HG02798 (cell line): ENCODE results near the gene STT3B.

ENCODE experiments used
- ATAC-seq: cut with Tn5 transposase; IDR thresholded peaks from one replicate; pipeline ENCODE4 v1.9.1; 2021; ENCODE audit warnings: mild to moderate bottlenecking; ENCODE audit not compliant: unreplicated experiment, poor library complexity

The STT3B gene

DNA sequence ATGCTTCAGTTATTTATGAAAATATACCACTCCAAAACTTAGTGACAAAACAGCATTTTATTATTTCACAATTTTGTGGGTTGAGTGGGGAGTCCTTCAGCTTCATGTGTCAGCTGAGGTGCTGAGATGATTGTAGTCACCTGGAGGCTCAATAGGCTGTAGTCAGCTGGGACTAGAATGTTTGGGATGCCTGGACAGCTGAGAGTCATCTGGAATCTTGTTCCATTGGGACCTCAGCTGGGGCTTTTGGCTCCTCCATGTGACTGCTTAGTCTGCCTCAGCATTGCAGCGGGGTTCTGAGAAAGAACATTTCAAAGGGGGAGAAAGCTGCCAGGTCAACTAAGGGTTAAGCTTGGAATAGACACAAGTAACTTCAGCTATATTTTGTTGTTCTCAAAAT is 13.4 kb downstream of the STT3B start:
- no peak for ATAC-seq

DNA sequence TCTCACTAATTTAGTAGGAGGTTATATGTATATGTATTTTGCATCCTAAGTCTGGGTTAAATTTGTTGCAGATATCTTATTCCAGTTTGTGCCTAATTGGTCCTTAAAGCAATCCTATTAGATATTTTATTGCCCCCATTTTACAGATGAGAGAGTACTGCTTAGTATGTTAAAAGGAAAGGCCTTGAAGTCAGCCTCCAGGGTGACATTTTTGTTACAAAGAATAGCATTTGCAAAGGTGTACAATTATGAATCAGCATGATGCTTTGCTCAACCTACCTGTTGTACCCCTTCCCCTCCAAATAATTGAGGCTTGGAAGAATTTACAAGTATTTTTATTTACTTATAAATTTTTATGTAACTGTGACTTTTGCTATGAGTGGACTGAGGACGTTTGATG is 14.0 kb downstream of the STT3B start:
- no peak for ATAC-seq

DNA sequence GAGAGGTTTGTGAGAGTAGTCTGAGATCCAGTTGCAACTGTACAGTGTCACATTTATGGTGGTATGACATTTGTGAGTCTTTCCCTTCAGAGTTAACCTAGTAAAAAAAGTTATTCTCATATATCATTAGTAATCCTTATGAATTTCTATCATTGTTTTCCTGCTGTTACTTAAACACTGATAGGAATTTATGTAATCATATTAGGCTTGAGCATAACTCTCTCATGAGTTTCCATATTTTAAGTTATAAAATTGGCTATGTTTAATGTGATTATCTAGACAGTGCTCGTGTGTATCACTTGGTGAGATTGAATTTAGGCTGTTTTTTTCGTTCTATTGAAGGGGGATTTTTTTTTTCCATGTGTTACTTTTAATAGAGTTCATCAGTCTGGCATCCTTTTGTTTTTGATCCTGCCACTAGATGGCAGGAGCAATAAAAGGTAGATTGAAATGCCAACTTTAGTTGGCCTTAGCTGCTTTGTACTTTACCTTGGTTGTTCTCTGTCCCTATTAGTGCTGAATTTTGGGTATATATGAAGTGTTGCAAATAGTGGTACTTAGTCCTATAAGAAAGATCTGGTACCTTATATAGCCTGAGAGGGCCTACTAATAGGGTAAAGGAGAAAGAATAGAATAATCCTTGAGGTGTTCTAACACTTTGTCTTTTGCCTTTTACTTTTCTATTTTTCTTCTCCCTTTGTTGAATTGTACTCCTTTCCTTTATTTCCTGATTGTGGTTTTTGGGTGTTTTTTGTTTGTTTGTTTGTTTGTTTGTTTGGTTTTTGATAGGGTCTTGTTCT is 17.9 kb downstream of the STT3B start:
- peak; percentile 52 for ATAC-seq

DNA sequence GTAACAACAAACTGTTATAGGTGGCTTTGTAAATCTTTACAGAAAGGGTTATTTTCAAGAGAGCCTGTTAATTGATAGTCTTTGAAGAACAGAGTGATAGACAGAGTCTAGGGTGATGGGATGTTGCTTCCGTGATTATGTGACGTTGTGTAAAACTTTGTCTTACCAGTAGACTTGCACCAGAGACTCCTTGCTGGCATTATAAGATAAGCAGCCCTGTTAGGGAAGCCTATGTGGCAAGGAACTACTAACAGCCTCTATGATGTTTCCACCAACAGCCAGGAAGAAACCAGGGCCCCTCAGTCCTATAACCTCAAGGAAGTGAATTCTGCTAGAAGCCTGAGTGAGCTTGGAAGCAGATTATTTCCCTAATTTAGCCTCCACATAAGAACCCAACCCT is 18.9 kb downstream of the STT3B start:
- no peak for ATAC-seq

DNA sequence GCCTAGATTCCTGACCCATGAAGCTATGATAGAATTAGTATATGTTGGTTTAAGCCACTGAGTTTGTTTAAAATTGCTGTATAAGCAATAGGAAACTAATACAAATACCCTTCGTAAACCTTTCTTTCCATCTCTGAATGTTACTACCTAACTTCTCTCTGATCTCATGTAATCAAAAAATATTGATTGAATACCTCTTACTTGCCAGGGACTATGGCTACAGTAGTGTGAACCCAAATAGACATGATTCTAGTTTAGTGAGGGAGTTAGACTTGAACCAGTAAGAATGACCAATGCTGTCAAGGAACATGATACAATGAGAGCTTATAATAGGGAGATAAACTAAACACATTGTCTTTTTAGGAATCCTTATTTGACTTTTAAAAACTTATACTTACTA is 19.4 kb downstream of the STT3B start:
- ATAC-seq = no peak

DNA sequence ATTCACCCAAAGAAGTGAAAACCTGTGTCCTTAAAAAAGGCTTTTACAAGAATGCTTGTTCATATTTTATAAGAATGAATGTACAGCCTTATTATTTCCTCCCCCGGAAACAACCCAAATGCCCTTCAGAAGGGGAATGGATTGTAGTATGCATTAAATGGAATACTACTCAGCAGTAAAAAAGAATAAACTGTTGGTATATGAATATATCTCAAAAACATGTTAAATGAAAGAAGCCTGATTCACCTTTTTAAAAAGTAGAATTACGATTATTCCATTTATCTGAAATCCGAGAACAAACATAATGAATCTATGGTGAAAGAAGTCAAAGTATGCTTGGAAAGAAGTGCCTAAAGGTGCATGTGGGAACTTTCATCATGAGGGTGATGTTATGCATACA is 20.5 kb downstream of the STT3B start:
- no peak for ATAC-seq

DNA sequence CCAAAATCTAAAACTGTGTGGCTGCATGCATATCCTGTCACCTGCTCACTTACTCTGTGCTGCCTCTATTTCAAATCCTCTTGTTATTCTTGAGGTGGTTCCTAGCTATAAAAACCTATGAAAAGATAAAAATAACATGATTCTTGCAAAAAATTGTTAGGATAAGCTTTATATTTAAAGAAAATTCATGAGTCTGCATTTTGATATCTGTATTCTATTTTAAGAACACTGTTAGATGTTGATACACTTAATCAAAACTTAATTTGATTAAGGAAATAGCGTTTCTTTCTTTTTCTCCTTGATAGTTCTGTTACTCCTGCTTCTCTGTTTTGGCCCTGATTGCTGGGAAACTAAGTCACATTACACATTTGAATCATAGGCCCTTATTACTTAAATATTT is 22.5 kb downstream of the STT3B start:
- ATAC-seq = no peak

- no peak for ATAC-seq
These were observed 27.3 kb downstream of the STT3B start for GRCh38 chr3:31559872-31560534.

- no peak for ATAC-seq
These were observed 29.2 kb downstream of the STT3B start for GRCh38 chr3:31561891-31562290.

DNA sequence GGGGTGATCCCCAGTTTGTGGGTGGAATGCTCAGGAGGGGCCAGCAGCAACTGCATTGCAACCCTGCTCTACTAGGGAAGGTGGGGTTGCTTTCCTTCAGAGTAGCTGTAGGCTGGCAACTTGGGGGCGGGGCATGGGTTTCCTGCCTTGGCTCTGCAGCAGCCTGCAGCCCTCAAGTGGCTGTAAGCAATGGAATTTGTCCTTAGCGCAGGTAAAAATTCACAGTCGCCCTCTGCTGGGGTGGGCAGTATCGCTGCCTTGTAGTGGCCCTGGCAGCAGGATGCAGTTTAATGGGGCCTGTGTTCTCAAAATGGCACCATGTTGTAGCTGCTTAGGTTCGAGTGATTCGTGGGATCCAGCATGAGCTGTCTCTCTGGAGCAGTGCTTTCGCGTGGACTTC is 29.8 kb downstream of the STT3B start:
- ATAC-seq = no peak

DNA sequence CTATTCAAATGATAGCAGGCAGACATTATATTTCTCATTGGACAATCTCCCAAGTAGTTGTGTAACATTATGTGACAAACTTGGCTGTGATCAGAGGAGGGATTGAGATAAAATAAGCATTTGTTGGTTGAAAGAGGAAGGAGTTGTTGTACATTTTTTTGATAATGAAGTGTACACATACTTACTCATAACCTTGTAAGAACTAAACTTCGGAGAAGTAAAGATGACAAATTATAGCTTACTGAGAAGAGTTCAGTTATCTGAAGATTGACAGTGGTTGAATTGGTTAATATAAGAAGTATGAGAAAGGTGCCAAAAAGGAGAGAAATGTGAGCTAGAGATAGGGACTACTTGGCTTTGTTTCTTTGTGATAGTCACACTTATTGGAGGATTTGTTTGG is 32.6 kb downstream of the STT3B start:
- no peak for ATAC-seq

- ATAC-seq = peak; percentile 69
These were observed 34.3 kb downstream of the STT3B start for GRCh38 chr3:31567036-31567435.

DNA sequence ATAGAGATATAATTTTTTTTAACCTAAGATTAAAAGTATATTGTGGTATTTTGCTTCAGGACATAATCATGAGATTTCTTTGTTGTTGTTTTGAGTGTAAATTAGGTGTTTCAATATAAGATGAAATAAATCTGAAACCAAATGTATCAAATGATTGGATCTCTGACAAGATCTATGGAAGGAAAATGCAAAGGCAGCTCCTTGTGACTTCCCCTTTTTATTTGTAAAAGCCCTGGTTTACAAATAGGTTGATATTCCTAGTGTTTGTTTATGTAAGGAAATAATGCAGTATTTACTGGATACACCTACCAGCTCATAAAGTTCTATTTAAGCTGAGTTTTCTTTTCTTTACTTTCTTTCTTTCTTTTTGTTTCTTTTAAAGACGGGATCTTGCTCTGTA is 35.9 kb downstream of the STT3B start:
- ATAC-seq = no peak

- ATAC-seq = no peak
These were observed 38.6 kb downstream of the STT3B start for GRCh38 chr3:31571325-31571724.

DNA sequence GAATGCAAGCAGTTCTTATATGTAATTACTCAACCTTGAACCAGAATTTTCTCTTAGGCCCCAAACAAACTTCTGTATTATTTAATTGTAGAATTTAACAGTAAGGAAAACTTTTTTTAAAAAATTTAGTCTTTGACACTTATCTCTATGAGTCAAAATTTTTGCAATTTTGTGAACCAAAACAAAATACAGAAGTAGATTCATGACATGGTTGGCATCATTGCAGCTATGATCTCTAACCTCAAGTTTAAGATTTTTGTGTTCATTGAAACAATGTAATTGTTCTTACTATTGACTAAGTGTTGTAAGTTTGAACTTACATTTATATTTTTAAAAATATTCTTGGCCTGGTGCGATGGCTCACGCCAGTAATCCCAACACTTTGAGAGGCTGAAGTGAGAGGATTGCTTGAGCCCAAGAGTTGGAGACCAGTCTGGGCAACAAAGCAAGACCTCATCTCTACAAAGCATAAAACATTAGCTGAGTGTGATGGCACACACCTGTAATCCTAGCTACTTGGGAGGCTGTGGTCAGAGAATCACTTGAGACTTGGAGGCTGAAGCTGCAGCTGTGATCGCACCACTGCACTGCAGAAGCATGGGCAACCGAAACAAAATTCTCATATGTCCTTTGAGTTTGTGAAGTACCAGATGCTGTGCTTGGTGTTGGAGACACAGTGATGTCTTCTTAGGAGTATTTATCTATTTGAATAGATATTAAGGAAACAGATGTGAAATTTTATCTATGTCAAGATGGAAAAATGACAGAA is 39.7 kb downstream of the STT3B start:
- peak; percentile 49 for ATAC-seq

GRCh38 chr3:31573036-31573779 is 40.5 kb downstream of the STT3B start:
- ATAC-seq = no peak

DNA sequence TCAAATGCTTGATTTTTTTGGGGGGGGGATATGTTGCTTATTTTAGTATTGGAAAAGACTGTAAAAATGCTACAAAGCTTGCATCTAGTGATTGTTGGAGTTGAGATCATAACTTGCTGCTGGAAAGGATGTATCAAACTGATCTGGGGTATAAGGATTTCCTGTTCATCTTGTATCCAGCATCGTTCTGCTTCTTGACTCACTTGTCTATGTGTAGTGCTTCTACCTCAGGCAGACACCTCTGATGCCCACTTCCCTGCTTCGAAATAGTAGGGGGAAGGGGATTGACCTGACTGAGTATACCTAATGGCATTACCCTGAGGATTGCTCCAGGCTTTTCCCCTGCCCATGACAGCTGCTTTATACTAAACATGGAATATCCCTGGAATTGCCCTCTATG is 42.7 kb downstream of the STT3B start:
- ATAC-seq = no peak

DNA sequence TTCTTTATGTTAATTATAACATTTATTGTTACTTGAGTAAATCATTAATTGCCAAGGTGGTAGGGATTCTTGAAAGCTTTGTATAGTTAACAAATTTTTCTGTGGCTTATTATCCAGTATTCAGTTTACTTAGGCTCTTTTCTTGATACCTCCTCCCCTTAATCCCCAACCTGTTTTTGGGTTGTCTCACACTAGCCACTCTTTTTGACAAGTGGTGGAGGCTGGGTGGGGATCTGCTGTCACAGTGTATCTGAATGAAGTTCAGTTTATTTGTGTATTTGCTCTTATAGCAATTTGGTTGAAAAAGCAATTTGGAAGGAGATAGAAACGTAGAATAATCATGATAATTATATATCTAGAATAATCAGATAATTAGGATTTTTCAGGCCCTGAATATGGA is 43.8 kb downstream of the STT3B start:
- ATAC-seq = no peak

DNA sequence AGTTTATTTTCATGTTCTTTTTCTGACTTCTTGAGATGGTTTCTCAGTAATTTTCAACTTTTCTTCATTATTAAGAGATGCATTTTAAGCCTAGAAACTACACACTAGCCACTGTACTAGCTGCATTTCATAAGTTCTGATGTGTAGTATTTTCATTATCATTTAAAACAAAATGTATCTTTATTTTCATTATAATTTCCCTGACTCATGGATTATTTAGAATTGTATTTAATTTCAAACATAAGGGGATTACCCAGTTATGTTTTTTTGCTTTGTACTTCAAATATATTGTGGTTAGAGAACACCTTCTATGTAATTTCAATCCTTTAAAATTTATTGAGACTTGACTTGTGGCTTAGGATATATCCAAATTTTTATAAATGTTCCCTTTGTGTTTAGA is 44.5 kb downstream of the STT3B start:
- no peak for ATAC-seq

- ATAC-seq = no peak
These were observed 47.1 kb downstream of the STT3B start for GRCh38 chr3:31579828-31580227.

DNA sequence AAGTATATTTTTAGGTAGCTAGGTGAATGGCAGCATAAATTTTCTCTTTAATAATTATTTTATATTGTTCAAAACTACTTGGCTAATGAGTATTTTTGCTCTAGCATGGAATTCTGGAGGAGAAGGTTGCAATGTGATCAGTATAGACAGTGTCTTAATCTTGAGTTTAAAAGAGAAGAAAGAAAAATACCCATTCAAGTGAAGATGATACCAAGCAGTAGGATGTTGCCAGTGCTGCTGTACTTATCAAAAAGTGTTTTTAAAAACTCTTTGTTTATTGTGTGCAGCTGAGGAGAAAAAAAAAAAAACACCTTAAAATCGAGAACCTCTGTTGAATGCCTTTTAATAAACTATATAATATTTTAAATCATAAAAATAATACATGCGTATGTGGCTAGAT is 47.9 kb downstream of the STT3B start:
- no peak for ATAC-seq
